Cardiac fibroblast (primary cell): ENCODE measurements around the gene METAP1.

Experiments used
- DNase-seq, 2 donors: peaks; one replicate each; pipeline versions ENCODE4 v3.0.0 to v3.0.0-alpha.2; 2010; ENCODE audit warnings: low read depth in 2 of 2
- H3K4me3 ChIP-seq, 2 donors: replicated peaks in 1 of 2; 1 replicate in 1 of 2; 2 replicates in 1 of 2; pipeline ENCODE4 v1.5.1; 2011; ENCODE audit warnings: low read depth in 2 of 2, low read length in 2 of 2, mild to moderate bottlenecking in 2 of 2, moderate library complexity in 1 of 2
- CTCF ChIP-seq: IDR thresholded peaks from one replicate; pipeline ENCODE4 v1.5.1; 2011; ENCODE audit warnings: low read depth, mild to moderate bottlenecking, low read length, inconsistent platforms

METAP1 gene

GRCh38 chr4:99067617-99068016 lies 72.1 kb downstream of the METAP1 start:
- H3K4me3 ChIP-seq, result no peak overlapping the region
- TF ChIP-seq CTCF, result no peak
- DNase-seq, result no peak

- H3K4me3 ChIP-seq, result no peak overlapping the region
- no peak for DNase-seq
- TF ChIP-seq CTCF, result no peak
Measured at GRCh38 chr4:99071159-99071558, 75.6 kb downstream of the METAP1 start.

GRCh38 chr4:99074816-99075215 lies 79.3 kb downstream of the METAP1 start:
- TF ChIP-seq CTCF, result no peak
- no peak for DNase-seq
- no peak overlapping the region for H3K4me3 ChIP-seq

GRCh38 chr4:99076292-99076976 lies 80.9 kb downstream of the METAP1 start:
- H3K4me3 ChIP-seq, result no peak overlapping the region
- TF ChIP-seq CTCF, result no peak
- DNase-seq, result no peak

- H3K4me3 ChIP-seq, result no peak overlapping the region
- TF ChIP-seq CTCF, result no peak
- no peak for DNase-seq
Measured at GRCh38 chr4:99077177-99077576, 81.7 kb downstream of the METAP1 start.

- no peak for TF ChIP-seq CTCF
- H3K4me3 ChIP-seq, result no peak overlapping the region
- DNase-seq, result no peak
Measured at GRCh38 chr4:99078336-99078735, 82.8 kb downstream of the METAP1 start.
